Stimulated activated CD8-positive, alpha-beta memory T cell treated with anti-CD3 and anti-CD28 coated beads, Interleukin-2, amount 100 ng/mL, for 1 hour (primary cell): ENCODE data around the gene ARHGAP32.

ENCODE experiments used
- DNase-seq, 2 donors: peaks; one replicate each; pipeline ENCODE4 v3.0.0-alpha.2; 2020; ENCODE audit warnings: low read depth in 2 of 2

ARHGAP32 gene

DNA sequence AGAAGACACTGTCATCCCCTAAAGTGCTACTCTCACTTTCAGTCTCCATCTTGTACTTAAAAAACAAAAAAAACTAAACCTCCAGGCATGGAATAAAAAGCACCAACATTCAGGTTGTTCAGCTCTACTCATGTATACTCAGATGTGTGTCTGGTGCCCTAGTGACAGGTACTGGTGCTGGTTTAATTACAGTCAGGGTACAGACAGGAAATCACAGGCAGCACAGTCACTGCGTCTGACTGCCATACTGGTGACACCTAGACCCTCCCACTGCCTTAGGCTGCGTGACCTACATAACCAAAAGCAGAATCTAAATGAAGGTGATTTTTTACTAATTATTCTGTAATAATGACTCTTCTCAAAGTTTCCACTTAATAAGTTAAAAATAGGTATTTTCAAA lies at the start of gene ARHGAP32:
TSS of gene ARHGAP32 (minus strand) at position 176 of the 400 bp plus-strand sequence. CDS start at position 49, 127 bp downstream.
- no peak for DNase-seq

DNA sequence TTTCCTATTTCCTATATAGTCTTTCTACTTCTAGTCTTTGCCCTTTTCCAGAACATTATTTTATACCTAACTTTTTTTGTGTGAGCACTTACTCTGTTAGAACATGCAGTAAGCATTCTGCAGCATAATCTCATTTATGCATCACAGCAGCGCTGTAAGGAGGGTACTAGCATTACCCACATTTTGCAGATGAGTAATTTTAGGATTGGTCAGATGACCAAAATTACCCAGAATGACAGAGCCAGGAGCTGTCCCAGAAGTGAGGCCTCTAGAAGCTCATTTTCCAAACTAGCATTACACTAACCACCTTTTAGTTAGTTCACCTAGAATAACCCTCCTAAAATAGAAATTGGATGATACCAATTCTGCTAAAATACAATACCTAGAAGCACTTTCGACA lies 47.1 kb upstream of the ARHGAP32 start:
- no peak for DNase-seq

DNA sequence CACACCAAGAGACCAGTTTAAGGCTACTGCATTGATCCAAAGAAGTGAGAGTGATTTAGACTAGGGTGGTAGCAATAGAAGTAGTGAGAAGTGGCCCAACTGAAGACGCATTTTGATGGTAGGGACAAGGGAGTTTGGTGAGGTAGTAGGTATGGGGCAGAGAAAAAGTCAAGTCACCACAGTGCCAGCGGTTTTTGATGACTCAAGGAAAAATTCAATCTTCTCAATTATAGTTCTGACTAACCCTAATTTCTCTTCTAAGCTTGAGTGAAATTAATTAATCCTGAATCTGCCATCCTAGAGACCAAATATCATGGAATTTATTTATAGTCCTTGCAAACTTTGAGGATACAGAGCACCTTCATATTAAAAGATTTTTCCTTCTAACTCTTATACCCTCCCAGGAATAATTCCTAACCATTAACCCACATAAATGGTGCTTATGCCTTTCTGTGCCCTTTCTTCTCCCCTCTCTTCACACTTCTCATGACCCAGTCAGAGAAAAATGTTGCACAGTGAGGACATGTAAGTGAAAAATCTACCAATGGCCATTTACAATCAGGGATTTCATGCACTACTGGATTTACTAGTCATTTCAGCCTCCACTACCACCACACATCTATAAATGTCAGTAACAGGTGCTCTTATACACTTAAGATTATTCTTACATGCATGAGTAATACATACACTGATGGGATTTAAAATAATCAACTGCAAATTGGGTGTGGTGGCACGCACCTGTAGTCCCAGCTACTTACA lies 45.9 kb upstream of the ARHGAP32 start:
- no peak for DNase-seq

DNA sequence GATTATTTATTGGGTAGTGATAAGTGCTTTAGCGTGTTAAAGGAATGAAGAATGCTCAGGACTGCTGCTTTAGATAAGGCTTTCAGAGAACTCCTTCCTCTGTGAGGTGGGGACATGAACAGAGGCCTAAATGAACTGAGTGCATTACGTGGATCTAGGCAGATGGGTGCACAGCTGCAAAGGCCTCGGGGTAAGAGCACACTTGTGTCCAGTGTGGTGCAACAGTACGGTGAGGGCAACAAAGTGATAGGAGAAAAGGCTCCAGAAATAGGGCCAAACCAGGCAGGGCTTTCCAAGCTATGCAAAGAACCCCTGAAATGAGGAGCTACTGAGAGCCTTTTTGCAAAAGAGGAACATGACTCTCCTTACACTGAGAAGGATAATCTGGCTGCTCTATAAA lies 45.3 kb upstream of the ARHGAP32 start:
- DNase-seq, result no peak

DNA sequence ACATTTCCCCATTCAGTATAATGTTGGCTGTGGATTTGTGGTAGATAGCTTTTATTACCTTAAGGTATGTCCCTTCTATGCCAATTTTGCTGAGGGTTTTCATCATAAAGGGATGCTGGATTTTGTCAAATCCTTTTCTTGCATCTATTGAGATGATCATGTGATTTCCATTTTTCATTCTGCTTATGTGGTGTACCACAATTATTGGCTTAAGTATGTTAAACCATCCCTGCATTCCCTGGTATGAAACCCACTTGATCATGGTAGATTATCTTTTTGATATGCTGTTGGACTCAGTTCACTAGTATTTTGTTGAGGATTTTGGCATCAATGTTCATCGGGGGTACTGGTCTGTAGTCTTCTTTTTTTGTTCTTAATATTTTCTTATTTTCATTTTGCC lies 44.7 kb upstream of the ARHGAP32 start:
- no peak for DNase-seq

DNA sequence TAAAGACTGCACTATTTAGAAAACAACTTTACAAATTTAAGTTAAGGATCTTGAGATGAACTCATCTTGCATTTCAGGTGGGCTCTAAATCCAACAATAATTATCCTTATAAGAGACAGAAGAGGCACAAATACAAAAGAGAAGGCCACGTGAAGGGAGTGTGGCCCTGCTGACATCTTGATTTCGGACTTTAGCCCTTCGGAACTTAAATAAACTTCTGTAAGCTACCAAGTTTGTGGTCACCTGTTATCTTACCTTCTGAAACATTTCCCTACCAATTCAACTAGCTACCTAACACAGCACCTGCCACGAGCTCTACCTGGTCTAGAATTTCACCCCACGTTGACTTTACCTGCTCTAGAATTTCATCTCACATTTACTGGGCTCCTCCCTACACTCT lies 42.9 kb upstream of the ARHGAP32 start:
- no peak for DNase-seq

DNA sequence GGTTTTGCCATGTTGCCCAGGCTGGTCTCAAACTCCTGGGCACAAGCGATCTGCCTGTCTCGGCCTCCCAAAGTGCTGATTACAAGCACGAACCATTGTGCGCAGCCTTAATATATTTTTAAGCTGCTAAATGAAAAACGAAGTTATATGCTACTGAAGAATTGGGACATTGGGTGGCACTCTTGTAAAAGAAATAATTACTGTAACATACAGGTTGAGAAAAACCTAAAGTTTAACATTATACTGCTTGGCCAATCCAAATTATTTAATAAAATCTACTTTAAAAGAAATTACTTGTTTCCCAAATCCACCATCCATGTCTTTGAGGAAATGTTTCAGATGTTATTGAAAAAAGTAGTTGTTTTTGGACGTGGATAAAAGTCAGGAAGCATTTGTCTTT lies 37.9 kb upstream of the ARHGAP32 start:
- DNase-seq, result no peak

DNA sequence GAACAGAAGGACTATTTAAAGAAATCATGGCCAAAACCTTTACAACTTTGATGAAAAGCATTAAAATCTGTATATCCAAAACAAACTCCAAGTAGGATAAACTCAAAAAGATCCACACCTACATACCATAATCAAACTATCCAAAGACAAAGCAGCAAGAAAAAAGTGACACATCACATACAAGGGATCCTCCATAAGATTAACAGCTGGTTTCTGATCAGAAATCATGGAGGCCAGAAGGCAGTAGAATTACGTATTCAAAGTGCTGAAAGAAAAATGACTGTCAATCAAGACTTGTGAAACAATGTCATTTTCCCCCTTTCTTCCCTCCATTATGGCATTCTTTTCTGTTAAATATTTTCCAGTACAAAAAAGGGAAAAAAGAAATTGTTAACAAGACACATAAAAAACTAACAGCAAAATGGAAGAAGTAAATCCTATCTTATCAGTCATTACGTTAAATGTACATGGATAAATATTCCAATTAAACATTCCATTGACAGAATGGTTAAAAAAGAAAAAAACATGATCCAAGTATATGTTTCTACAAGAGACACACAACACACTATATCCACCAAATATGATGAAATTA lies 34.2 kb upstream of the ARHGAP32 start:
- no peak for DNase-seq

DNA sequence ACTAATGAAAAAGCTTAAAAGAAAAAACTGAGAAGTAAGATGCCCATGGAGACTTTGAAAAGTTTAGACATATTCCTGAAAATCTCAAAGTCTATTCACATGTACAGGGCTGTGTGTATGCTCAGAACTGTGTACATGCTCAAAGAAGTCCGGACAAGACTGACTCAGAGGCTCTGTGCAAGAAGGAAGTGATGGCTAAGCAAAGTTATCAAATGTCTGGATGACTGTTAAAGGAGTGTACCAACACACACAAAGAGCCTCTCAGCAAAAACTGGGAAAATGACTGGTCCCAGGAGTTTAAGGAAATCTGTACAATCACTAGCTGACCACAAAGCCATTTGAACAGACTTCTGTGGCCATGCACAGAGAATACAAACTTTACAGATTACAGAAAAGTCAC lies 33.1 kb upstream of the ARHGAP32 start:
- no peak for DNase-seq

DNA sequence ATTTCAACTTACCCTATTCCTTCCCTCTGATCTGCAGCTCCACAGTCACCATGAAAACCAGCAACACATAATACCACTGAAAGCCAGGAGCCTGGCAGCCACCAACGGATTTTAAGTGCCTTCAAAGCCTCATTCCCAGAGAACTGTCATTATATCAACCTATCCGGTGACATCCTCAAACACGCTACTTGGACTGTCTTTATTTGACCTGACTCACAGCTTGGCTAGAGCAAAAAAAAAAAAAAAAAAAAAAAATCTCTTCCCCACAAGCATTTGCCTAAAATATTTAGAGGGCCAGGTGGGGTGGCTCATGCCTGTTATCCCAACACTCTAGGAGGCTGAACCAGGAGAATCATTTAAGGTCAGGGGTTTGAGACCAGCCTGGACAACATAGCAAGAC lies 32.4 kb upstream of the ARHGAP32 start:
- DNase-seq, result no peak

DNA sequence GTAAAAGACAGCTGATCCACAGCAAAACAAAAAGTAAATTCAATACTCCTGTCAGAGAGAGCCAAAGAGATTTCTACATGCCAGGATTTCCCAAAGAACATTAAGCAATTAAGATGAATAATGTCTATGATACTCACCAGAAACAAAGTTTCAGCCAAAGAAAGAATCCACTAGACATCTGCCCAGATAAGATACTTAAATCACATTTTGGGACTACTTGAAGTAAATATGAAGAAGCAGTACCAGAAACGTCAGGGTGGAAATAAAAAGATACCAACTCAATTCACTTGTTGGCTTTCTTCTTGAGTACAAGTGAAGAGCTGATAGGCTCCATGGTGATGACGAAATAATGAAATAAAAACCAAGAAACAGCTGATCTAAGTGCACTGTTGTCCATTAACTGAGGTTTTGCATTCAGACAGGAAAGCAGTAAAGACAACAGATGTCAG lies 31.6 kb upstream of the ARHGAP32 start:
- no peak for DNase-seq

DNA sequence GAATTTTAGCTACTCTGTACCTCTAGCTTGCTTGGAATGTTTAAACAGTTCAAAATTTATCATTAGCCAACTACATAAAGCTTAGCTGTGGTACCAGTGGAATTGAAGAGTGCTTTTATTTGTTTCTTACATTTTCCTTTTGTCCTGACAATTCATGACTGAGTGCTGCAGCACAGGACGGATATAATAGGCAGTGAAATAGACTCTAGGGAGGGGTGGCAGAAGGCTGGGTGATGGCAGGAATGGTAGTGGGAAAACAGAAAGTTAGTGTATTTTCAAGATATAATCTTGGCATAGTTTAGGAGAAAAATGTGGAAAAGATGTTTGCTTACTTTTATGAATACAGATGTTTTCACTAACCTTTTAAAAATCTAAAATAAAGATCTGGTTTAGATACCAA lies 31.1 kb upstream of the ARHGAP32 start:
- DNase-seq, result no peak

DNA sequence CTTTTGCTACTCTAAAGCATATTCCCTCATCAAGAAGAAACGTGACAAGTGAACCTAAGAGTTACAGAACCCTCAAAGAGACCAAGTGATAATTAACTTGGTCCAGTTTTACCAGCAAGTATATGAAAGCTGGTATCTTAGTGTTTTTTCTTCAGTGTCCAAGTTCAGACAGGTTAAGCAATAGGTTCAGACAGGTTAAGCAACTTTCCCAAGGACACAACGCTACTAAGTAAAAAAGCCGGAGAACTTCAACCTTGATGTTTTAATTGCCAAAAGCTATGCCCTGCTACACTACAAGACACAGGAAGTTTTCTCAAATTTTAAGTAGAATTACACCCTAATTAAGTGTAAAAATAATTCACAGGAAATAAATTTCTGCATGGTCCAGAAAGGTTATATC lies 30.0 kb upstream of the ARHGAP32 start:
- DNase-seq, result no peak

DNA sequence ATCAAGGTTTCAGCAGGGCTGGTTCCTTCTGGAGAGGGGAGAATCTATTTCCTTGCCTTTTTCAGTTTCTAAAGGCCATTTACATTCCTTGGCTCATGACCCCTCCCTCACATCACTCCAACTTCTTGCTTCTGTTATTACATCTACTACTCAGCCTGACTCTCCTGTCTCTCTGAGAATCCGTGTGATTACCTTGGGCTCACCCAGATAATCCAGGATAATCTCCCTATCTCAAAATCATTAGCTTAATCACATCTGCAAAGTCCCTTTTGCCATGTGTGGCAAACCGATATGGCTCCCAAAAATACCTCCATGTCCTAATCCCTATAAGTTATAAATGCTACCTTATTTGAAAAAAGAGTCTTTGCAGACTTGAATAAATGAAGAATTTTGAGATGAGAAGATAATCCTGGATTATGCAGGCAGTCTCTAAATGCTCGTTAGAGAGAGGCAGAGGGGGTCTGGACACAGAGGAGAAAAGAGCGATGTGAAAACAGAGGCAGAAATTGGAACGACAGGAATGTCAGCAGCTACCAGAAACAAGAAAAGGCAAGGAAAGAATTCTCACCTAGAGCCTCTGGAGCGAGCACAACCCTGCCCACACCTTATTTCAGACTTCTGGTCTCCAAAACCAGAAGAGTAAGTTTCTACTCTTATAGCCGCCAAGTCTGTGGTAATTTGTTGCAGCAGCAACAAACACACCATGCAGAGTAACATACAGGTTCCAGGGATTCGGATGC lies 23.6 kb upstream of the ARHGAP32 start:
- no peak for DNase-seq

DNA sequence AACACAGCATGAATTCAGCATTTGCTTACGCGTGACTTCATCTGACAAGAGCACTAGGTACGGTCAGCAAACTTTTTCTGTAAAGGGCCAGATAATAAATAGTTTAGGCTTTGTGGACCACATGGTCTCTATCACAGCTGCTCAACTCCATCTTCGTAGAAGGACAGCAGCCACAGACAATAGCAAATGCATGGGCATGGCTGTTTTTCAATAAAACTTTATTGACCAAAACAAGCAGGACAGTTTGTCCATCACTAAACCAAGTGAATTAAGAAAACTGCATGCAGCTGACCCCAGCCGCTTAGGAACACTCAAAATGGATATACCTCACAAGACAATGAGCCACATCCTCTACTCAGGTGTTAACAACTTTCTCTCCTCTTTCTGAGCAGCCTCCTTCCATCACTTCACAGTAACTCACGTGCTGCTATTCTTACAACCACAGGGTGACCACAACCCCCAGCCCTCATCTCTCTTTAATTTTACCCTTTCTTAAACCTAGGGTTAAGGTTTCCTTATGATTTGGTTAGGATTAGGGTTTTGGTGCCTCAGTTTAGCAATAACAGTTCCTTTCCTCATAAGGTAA lies 22.7 kb upstream of the ARHGAP32 start:
- DNase-seq, result no peak

DNA sequence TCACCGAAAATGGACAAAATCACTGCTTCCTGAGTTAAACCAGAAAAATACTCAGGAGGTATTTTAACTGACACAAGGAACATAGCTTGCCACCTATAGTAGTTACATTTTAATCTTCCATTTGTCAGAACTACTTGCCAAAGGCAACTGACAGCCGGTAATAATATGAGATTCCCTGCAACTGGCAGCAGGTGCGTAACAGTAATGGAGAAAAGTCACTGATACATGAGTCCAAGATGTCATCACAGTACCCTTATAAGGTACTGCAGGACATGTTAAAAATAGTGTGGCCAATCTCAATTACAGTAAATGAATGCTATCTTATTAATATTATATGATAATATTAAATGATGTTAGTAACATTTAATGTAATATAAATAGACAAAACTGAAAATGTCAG lies 21.1 kb upstream of the ARHGAP32 start:
- DNase-seq, result no peak

DNA sequence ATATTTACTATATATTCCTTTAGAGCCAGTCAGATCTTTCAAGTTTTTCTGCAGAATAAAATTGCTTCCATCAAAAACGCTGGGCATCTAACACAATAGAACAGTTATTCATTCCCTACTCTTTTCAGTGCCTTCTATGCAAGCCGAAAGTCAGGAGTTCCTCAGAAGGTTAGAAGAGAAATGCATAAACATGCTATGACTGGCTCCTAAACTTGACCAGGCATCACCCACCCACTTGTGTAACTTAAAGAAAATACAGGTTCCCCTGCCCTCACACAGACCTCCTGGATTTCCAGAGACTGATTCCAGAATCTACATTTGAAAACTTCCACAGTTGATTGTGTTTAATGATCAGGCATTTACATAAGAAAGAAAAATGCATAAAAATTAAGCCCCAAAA lies 19.3 kb upstream of the ARHGAP32 start:
- DNase-seq, result no peak

DNA sequence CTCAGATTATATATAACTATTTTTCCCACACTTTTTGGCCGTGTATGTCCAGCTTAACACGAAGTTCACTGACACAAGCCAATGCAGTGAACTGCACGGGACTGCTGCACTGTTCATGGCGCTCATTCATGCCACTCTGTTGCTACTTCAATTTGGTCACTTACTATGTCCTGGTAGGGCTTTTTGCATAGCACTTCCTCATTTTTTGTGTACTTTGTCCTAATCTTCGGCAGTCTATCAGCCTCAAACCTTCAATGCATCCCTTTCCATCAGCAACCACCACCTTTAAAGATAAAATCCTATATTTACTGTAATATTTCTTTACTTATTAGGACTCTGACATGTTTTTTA lies 18.7 kb upstream of the ARHGAP32 start:
- DNase-seq, result no peak

DNA sequence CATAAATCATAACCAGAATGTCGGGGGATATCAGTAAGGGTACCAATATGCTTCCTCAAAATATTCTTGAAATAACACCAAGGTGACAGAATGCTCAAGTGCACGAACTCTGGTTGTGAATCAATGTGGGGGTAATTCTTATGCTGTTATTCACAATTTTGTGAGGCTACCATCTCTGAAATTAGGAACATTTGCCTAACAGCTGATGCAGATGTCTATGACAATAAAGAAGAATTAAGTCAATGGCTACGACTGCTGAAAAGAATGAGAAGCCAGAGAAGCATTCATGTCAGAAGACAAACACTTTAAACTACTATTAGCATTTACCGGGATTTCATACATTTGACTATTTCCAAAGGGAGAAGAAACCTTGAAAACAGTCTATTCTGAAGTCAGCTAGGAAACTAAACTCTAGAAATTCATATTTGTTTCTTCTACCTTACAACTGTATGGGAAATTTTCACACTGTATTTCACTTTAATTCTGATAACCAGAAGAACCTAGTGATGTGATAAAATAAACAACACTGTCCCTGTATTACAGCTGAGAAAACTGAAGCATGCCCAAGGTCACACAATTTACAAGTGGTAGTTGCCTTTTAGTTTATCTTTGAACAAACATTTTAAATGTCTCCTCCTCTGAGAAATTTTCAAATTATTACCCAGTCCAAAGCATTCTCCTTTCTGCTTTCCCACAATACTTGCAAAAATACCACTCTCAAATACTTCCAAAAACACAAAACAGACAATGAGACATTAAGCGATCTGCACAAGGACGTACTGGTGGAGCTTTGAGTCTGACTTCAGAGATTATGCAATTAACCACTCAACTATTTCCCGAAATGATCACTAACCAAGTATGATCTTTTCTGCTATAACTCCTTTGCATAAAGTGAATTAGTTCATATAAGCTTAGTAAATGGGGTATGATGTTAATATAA lies 18.0 kb upstream of the ARHGAP32 start:
- DNase-seq, result no peak

DNA sequence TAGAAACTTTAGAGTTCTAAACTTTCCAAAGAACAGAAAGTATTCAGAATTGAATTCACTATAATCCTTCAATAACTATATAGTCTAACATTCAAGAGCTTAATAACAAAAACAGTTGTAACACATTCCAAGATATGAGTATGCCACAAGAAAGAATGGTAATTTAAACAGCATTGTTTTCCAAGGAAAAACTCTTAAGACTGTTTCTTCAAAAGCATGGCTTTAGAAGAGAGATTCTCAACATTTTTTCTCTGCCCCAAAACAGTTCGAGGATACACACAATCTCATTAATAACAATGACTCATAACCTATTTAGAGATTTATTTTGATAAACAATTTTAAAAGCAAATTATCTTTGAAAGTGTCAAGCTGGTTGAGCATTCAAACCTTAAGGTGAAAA lies 16.7 kb upstream of the ARHGAP32 start:
- DNase-seq, result no peak

DNA sequence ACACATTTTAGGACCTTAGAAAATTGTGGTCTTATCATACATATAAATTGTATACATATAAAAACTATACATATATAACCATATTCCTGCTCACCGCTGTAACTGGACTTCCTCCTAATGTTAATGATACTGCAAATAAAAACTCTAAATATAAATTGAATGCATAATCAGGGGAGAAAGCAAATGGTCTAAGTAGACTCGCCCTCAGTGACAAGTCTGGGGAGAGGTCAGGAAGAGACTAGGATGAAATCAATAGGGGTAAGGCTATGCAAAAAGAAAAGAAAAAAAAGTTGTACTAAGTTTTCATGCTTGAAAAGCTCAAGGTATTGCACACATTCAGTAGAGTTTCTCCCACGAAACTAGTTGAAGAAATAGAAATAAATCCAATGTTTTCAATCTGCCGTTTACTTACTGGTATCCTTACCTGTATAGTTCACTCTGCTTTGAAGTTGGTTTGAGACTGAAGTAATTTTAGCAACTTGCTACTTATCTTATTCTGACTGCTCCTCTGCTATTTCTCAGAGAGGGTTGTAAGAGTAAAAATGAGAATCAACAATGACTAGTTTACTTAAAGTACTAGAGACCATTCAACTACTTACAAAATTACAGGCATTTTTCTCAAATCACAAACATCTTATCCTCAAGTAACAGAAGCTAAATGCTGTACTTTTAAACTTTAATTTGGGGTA lies 12.2 kb upstream of the ARHGAP32 start:
- no peak for DNase-seq
